ENCODE data around the gene SYT7.

DNA sequence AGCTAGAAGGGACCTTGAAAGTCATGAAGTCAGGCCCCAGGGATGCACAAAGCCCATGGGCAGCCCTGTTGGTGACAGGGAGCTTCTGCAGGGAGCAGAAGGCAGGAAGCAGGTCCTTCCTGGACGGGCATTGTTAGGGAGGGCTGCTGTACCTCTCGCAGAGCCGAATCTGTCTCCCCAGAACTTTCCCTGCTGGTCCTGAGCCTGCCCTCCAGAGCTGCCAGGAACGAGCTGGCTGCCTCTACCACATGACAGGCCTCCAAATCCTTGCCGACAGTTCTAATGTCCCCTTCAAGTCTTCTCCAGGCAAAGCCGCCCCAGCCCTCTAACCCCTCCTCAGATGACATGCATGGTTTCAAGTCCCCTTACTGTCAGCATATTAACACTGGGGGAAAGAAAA lies 20.1 kb downstream of the SYT7 start:
- no peak for TF ChIP-seq POLR2AphosphoS5 (IDR thresholded peaks at IDR 0.05; ENCODE audit: borderline replicate concordance, low read depth, low read length)
- TF ChIP-seq EZH2 (IDR thresholded peaks at IDR 0.05) = no peak
